Cardiac ventricle fibroblast (primary cell): Measurements from ENCODE around the gene XRCC2. TPM values are rescaled to one million over a fixed set of nuclear protein-coding genes. Genes with fewer than 3 reads are reported as not detected.

Source experiments
- total RNA-seq: library from RNA; depleted of rRNA; stranded (reverse); fragments of >200 nt; gene quantifications from 2 replicates; pipeline ENCODE4 v1.2.3, GENCODE V29; 2015

XRCC2 gene
- 0.20 and 0.37 TPM in 2 replicates for total RNA-seq

GRCh38 chr7:152675759-152676636 lies at the start of gene XRCC2:
Gene XRCC2 (minus strand): TSS chr7:152676141. CDS start chr7:152676079, 62 bp downstream.

Other genes starting within 250 kb of the XRCC2 start
- 32.8 and 41.6 TPM in 2 replicates for gene KMT2C, start 240.1 kb downstream of the XRCC2 start, total RNA-seq
- 3.7 and 3.8 TPM in 2 replicates for gene ACTR3B, start 83.6 kb upstream of the XRCC2 start, total RNA-seq